GM21723 (cell line): ENCODE data around the gene PRKRIP1.
"Not testable (repeated sequence)": the region's sequence is repeated elsewhere in the genome, so short reads cannot be mapped to it uniquely, and the experiment has no call there.

ENCODE experiments used
- ATAC-seq: cut with Tn5 transposase; IDR thresholded peaks from one replicate; pipeline ENCODE4 v1.9.1; 2021; ENCODE audit warnings: mild to moderate bottlenecking, moderate library complexity; ENCODE audit not compliant: unreplicated experiment

Gene PRKRIP1

GRCh38 chr7:102455596-102455995, 59.4 kb downstream of the PRKRIP1 start:
- no peak for ATAC-seq

GRCh38 chr7:102456327-102456726, 60.2 kb downstream of the PRKRIP1 start:
- no peak for ATAC-seq

- no peak for ATAC-seq
These were observed 61.3 kb downstream of the PRKRIP1 start for GRCh38 chr7:102457352-102457924.

GRCh38 chr7:102459221-102459844, 63.2 kb downstream of the PRKRIP1 start:
- no peak for ATAC-seq

GRCh38 chr7:102460467-102460866, 64.3 kb downstream of the PRKRIP1 start:
- no peak for ATAC-seq

GRCh38 chr7:102463841-102464576, 67.8 kb downstream of the PRKRIP1 start:
- peak; percentile 5 for ATAC-seq

- ATAC-seq = peak; percentile 79
These were observed 68.6 kb downstream of the PRKRIP1 start, which contains the start of the genes ALKBH4 and LRWD1 for GRCh38 chr7:102464577-102465280. Gene ALKBH4 (minus strand): TSS chr7:102464863. CDS start chr7:102464836, 27 bp downstream. Gene LRWD1 (plus strand): TSS chr7:102464984. CDS start chr7:102465081, 97 bp downstream.

- no peak for ATAC-seq
These were observed 69.9 kb downstream of the PRKRIP1 start for GRCh38 chr7:102466097-102466496.

GRCh38 chr7:102467581-102468477, 71.7 kb downstream of the PRKRIP1 start:
- ATAC-seq = no peak

- ATAC-seq = no peak
These were observed 72.6 kb downstream of the PRKRIP1 start for GRCh38 chr7:102468478-102469350.

GRCh38 chr7:102469351-102469971, 73.3 kb downstream of the PRKRIP1 start:
- no peak for ATAC-seq

GRCh38 chr7:102469972-102470825, 74.0 kb downstream of the PRKRIP1 start:
- no peak for ATAC-seq

- no peak for ATAC-seq
These were observed 75.6 kb downstream of the PRKRIP1 start for GRCh38 chr7:102471791-102472125.

GRCh38 chr7:102472126-102473041, 76.2 kb downstream of the PRKRIP1 start:
- no peak for ATAC-seq

GRCh38 chr7:102473271-102473991, 77.3 kb downstream of the PRKRIP1 start:
- ATAC-seq = no peak

GRCh38 chr7:102474116-102474515, 78.0 kb downstream of the PRKRIP1 start:
- ATAC-seq = not testable (repeated sequence)
